ENCODE measurements around the gene SUSD4.
"Not testable (repeated sequence)": the region's sequence is repeated elsewhere in the genome, so short reads cannot be mapped to it uniquely, and the experiment has no call there.

The SUSD4 gene, protein sequence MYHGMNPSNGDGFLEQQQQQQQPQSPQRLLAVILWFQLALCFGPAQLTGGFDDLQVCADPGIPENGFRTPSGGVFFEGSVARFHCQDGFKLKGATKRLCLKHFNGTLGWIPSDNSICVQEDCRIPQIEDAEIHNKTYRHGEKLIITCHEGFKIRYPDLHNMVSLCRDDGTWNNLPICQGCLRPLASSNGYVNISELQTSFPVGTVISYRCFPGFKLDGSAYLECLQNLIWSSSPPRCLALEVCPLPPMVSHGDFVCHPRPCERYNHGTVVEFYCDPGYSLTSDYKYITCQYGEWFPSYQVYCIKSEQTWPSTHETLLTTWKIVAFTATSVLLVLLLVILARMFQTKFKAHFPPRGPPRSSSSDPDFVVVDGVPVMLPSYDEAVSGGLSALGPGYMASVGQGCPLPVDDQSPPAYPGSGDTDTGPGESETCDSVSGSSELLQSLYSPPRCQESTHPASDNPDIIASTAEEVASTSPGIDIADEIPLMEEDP

DNA sequence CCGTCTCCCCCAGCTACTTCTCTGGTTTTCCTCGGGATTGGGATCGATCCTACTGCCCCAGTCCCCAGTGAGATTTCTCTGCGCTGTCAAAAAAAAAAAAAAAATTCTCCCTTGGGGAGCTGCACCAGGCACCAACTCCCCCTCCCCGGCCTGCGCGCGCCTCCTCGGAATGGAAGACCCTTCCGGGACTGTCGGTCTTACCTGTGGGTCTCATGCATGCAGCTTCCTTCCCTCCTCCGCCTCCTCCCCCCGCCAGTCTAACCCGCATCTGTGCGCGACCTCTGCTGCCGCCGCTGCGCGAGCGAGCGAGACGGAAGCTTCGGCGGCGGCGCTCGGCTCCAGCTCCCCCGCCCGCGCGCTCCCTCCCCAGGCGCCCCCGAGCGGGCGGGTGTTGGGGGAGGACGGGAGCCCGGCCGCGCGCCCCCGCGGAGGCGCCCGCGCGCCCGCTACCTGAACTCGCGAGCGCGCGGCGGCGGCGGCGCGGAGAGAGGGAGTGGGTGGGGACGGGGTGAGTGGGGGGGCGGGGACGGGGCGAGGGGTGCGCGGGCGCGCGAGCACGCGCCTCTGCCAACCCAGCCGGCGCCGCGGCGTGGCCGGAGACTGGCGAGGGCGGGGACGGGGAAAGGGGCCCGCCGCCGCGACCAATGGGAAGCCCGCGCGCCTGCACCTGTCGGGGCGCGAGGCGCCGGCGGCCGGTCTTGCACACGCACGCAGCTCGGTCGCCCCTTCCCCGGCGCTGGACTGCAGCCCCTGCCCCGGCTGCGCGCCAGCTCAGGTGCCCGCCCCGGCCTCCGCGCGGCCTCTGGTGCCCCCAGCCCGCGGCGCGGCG, at the start of gene SUSD4:
SUSD4 (minus strand) TSS at position 321 of the 829 bp plus-strand sequence. CDS start 751 bp downstream, outside the sequence.
- DNase-seq, result peak; percentile 72

DNA sequence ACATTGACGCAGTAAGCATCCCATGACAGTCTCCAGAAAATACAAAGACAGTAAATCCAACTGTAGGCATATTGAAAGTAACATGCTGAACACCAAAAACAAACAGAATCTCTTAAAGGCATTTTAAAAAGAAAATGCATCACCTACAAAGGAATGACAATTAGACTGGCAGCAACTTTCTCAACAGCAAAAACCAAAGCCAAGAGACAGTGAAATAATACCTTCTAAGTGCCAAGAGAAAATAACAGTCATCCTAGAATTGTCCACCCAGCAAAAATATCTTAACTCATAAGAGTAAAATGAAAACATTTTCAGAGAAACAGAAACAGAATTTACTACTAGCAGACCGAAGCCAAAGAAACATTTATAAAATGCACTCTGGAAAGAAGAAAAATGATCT, 49.2 kb upstream of the SUSD4 start:
- no peak for DNase-seq

DNA sequence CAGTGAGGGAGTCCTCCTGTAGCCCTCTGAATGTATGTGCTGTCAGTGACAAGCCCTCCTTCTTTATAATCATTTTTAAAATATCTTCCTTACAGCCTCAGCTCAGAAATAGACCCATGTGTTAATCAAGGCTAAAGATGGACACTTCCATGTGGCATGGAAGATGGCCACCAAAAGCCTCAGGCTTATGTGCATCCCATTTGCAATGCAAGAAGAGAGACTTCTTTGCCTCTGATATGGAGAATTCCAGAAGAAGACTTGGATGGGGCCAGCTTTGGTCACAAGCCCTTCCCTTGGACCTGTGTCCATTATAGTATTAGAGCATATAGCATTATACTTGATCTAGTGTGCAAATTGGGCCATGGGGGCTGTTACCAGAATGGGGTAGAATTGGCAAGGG, 47.7 kb upstream of the SUSD4 start:
- no peak for DNase-seq

DNA sequence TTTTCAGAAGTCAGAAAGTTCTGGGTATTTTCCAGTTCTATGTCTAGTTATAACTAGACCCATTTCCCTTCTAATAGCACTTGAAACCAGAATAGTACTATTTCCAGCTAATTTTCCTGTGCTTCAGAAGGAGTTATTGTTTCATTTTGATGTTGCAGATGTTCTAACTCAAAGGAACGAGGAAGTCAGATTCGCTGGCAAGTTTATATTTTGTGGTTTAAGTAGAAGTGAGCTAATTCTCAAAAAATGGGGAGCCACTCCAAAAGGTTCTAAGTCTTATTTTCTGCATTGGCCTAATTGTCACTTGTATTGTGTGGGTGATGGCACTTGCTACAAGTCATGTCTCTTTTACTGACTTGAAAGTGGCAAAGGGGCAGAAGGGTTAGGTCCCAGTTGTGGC, 47.3 kb upstream of the SUSD4 start:
- no peak for DNase-seq

DNA sequence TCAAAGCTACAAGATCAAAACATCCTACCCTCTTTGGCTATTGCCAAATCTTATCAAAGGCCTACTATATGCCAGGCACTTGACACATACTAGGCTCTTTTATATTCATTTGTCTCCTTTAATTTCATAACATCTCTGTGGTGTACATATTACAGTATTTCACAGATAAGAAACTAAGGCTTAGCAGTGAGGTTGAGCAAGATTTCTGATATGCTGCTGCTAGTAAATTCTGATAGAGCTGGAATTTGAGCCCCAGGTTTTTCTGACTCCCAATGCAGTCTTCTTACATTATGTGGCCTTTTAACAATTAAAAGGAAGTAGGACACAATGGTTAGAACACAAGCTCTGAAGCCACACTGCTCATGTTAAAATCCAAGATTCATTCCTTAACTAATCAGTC, 46.1 kb upstream of the SUSD4 start:
- no peak for DNase-seq

DNA sequence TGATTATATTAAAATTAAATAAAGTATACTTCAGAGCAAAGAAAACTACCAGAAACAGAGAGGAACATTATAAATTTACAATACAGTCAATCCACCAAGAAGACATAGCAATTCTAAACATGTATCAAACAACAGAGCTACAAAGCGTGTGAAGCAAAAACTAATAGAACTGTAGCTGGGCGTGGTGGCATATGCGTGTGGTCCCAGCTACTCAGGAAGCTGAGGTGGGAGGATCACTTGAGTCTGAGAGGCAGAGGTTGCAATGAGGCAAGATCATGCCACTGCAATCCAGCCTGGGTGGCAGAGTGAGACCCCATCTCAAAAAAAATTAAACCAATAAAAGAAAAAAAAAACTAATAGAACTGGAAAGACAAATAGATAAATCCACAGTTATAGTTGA, 41.5 kb upstream of the SUSD4 start:
- DNase-seq, result no peak

DNA sequence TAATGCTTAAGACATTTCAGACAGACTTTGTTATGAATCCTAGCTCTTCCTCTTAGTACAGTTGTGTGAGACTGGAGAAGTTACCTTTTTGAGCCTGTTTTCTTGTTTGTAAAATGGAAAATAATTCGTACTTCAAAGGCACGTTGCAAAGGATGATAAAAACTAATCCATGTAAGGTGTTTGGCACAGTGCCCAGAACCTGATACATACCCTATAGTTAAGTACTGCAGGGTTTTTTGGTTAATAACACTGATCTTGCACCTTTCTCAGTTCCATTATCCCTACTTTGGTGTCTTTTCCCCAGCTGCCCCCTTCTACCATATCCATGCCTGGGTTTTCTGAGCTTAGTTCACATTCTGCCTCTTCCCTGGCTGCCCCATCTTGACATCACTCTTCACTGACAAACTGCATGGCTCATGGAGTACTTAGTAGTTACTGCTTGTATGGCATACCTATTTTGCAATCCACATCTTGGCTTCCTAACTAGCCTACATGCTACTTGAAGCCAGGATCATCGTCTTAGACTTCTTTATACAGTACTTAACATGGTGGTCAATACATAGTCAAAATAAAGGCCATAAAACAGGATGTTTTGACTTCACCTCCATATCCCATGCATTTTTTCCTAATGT, 39.3 kb upstream of the SUSD4 start:
- no peak for DNase-seq

DNA sequence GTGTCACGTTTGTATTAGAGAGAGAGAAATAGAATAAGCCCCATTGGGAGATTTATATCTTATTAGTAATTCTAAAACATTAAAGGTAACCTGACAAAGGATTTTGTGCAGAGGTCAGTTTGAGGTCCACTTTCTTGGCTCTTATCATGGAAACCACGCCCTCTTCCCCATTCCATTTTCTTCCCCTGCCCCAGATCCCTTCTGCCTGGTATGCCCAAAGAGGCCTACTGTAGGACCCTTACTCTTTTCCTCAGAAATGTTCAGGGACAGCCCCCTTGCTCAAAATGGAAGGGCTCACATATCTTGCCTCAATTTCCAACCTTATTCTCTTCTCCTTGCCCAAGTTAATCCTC, 38.8 kb upstream of the SUSD4 start:
- DNase-seq, result no peak

DNA sequence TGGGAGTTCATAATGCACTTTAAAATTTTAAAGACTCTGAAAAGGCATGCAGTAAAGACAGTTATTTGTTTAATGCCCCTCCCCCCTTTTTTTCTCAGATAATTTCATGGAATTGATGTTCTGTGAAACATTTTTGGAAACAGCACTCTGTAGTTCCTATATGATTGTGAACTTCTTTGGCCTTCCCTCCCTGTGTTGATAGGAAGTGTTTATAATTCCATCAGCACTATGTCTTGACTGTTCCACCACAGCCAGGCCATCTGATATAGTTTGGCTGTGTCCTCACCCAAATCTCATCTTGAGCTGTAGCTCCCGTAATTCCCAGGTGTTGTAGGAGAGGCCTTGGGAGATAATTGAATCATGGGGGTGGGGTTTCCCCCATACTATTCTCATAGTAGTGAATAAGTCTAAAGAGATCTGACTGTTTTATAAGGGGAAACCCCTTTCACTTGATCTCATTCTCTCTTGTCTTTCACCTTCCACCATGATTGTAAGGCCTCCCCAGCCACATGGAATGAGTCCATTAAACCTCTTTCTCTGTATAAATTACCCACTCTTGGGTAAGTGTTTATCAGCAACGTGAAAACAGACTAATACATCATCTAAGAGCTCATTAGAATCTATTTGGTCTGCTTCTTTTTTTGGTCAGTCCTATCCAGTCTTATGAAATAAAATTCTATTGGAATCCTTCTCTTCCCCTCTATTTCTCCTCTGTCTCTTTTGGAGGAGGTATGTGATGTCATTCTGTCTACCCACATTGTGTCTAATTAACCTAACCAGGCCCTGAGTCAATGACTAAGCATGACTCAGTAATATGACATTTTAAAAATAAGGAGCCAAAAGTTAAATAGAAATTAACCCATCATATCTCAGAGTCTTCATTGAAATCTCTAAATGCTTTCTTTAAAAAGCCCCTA, 38.2 kb upstream of the SUSD4 start:
- DNase-seq, result no peak

DNA sequence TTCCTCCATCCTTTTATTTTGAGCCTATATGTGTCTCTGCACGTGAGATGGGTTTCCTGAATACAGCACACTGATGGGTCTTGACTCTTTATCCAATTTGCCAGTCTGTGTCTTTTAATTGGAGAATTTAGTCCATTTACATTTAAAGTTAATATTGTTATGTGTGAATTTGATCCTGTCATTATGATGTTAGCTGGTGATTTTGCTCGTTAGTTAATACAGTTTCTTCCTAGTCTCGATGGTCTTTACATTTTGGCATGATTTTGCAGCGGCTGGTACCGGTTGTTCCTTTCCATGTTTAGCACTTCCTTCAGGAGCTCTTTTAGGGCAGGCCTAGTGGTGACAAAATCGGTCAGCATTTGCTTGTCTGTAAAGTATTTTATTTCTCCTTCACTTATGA, 35.4 kb upstream of the SUSD4 start:
- DNase-seq, result not testable (repeated sequence)

DNA sequence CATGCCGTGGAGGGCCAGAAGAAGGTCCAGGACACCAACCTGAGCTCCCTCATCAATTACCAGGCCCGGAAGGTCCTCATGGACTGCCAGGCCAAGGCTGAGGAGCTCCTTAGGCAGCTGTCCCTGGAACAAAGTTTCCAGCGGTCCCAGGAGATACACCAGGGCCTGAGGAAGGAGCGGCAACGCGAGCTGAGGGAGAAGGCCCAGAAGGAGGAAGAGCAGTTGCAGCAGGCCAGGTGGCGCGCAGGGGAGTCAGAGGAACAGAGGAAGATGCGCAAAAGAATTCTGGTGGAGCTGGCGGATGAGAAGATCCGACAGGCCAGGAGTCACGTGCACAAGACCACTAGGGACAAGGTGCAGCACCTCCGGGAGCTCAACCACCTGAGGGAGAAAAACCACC, 30.7 kb upstream of the SUSD4 start:
- no peak for DNase-seq

DNA sequence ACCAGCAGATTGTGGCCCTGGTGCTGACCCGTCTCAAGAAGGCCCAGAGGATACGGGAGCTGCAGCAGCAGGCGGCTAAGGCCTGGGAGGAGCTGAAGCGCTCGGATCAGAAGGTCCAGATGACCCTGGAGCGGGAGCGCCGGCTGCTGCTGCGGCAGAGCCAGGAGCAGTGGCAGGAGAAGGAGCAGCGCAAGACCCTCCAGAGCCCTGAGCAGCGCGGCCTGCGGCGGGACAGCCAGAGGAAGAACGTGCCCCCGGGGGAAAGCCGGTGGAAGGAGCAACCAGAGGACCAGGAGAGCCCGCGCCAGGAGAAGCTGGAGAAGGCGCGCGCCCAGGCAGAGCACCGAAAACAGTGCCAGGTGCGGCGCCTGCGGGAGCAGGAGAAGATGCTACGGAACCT, 30.3 kb upstream of the SUSD4 start:
- no peak for DNase-seq

DNA sequence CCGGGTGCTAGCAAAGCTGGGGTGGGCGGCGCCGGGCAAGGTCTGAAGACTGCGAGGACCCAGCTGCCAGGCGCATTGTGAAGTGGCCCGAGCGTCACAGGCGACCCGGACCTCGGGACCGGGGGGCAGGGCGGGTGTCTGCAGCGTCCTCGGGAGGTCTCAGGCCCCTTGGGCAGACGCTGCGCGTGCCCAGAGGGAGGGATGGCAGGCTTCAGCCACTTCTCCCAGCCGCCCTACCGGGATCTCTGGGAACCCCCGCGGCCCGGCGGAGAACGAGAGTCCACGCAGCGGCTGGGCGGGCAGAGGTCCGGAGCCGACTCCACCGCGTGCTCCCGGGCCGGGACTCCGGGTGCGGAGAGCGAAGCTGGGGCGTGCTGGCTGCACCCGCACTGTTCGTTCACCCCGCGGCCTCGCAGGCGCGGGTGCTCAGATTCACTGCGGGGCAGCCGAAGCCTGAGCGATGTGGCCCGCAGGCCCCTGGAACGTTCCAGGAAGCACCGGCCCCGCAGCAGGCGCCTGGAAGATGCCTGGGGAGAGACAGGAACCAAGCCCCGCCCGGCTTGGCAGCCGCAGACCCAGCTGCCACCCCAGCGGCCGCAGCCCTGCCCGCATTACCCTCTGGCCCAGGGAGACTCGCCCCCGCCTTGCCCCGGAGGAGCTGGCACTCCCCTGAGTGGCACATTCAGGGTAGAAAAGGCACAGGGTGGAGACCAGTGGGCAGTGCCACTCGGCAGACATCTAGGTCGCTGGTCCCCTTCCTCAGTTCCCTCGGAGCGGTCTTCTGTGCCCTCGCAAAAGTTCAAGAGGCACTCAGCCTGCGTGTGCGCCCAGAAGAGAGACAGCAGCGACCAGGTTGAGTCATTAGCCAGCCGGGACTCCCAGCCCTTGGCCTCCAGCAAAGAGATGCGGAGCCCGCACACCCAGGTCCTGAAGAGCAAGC, 29.6 kb upstream of the SUSD4 start, which contains the start of gene CCDC185:
CCDC185 (plus strand) TSS at position 141 of the 940 bp plus-strand sequence; CDS start at position 202, 61 bp downstream.
- DNase-seq, result no peak

DNA sequence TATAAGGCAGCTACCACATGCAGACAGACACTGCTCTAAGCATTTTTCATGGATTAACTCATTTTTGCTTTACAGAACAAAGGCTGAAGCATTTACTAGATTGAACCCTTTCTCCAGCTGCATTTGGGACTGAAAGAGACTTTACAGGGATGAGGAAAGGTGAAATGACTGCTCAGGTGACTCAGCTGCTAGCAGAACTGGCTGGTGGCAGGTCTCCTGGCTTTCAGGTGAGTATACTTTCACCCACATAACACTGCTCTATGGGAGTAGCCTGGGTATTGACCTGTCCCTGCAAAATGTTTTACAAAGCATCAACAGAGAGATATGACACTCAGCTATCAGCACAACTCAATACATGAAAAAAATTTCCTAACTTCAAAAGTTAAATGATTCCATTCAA, 26.6 kb upstream of the SUSD4 start:
- DNase-seq, result no peak

DNA sequence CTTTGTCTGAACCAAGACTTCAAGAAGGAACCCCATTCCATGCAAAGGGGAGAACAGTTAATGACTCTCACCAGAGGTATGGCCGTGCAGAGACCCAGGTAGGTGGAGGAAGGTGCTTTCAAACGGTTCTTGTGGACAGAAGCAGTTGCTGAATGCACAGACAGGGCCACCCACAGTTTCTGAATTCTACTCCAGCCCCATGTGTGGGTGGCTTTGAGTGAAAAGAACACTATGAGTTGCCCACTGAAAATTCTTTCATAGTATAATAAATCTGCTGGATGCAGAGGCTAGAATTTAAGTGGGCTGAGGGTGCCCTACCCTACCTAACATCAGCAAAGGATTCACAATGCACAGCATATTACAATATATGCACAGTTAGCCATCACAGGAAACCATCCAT, 22.0 kb upstream of the SUSD4 start:
- DNase-seq, result no peak

DNA sequence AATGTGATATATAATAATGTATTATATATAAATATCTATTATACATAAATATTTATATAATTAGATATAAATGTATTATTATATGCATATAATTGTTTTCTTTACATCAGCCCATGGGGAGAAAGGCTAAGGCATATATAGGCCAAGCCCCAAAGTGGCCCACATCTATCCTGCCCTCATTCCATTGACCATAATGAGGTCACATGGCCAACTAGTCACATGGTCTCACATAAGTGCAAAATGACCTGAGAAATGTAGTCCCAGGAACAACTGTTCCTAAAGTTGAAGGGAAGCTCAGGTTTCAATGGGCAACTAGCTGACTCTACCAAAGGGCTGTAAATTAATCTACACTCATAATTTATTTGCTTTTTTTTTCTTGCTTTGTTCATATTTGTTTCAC, 14.8 kb upstream of the SUSD4 start:
- DNase-seq, result no peak

DNA sequence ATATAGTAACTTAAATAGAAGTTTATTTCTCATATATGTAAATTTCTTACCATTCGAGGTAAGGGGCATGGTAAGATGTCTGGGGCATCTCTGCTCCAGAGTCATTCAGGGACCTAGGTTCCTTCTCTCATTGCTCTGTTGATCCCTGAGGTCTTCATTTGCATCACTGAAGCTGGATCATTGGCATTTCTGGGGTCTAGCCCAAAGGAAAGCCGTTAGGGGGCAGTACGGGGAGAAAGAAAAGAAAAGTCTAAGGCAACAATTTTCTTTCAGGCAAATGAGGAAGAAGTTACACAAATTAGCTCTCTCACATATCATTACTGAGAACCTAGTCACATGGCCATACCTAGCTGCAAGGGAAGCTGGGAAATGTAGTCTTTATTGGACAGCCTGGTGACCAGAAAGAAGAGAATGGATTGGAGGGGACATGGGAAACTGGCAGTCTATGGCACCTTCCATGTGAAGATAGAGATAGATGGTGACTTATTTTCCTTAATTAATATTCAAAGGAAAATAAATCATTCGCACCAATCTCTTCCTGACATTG, 10.2 kb upstream of the SUSD4 start:
- DNase-seq, result no peak

DNA sequence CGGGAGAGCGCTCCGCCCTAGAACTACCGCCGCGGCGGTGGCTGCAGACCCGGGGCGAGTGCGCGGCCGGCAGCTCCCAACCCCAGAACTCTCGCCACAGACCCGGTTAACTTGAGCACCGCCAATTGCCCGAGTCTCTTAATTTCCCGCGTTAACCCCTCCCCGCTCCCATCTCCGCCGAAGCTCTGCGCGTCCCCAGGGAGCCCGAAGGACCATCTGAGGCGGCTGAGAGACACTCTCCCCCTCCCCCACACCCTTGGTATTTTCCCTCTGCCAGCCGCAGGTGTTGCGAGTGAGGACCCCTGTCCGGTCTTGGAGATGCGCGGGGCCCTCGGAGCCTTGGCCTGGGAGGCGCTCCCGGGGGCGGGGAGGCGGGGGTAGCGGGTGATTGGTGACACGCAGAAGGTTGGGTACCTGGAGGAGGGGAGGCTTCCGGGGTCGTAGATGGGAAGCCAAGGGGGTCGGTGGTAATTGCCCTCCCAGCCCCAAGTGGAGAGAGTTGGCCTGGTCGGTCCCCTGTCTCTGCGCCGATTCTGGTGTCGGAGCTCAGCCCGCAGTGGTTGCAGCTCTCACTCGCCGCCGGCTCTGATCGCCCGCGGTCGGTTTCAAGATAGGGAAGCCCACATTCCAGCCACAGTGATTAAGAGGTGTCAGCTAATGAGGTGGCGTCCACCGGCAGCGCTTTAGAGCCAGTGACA, 858 bp upstream of the SUSD4 start:
- DNase-seq, result no peak

DNA sequence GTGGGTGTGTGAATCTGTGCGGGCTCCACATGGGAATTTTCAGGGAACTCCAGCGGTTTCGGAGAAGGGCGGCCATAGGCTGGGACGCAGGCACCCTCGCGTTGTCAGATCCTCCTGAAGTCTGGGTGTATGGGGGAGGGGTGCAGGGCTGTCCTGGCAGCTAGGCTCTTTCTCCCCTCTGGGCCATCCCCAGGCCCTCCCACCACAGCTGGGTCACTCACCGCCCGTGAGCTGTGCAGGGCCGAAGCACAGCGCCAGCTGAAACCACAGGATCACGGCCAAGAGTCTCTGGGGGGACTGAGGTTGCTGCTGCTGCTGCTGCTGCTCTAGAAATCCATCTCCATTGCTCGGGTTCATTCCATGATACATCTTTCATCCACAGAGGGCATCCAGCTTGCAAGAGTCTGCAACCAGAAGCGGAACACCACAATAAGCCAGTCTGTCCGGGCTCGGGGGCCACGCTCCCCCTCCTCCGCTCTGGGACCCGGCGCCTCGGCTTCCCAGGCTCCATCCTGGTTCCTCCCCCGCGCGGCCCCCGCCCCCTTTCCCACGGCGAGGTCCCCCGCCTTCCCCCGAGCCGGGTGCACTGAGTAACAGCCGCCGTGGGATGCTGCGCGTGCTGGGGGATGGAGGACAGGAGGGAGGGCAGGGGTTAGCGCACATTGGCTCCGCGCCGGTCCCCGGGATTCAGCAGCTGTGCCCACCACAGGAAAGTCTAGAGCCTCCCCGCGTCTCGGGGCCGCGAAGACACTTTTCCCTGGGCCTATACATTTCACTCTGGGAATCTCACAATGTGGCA, 720 bp downstream of the SUSD4 start:
- peak; percentile 48 for DNase-seq

All from NCI-H1694 treated with DMSO at 0.1 percent for 48 hours (cell line).